ENCODE data around the gene ME3.
"Not testable (repeated sequence)": the region's sequence is repeated elsewhere in the genome, so short reads cannot be mapped to it uniquely, and the experiment has no call there.

The ME3 gene

GRCh38 chr11:86538223-86538548, 134.2 kb downstream of the ME3 start:
- no peak for DNase-seq (ENCODE audit: low read depth, low spot score)
- TF ChIP-seq, protein P1, sequence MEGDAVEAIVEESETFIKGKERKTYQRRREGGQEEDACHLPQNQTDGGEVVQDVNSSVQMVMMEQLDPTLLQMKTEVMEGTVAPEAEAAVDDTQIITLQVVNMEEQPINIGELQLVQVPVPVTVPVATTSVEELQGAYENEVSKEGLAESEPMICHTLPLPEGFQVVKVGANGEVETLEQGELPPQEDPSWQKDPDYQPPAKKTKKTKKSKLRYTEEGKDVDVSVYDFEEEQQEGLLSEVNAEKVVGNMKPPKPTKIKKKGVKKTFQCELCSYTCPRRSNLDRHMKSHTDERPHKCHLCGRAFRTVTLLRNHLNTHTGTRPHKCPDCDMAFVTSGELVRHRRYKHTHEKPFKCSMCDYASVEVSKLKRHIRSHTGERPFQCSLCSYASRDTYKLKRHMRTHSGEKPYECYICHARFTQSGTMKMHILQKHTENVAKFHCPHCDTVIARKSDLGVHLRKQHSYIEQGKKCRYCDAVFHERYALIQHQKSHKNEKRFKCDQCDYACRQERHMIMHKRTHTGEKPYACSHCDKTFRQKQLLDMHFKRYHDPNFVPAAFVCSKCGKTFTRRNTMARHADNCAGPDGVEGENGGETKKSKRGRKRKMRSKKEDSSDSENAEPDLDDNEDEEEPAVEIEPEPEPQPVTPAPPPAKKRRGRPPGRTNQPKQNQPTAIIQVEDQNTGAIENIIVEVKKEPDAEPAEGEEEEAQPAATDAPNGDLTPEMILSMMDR (IDR thresholded peaks at IDR 0.05; ENCODE audit: insufficient read depth, low read length, missing control alignments), result no peak
- H3K4me3 ChIP-seq (ENCODE audit: low read depth, low read length), result no peak overlapping the region
- ChIA-PET CTCF (no interaction called here), POLR2A (no interaction called here)

GRCh38 chr11:86537541-86538222, 134.7 kb downstream of the ME3 start:
- no peak overlapping the region for H3K4me3 ChIP-seq (ENCODE audit: low read depth, low read length)
- ChIA-PET POLR2A (no interaction called here), CTCF (interaction anchor here (0.6 kb wide), 1 partner anchor 26 kb away, joined by 3 read pairs; no protein-coding TSS in a partner anchor)
- TF ChIP-seq, protein P1 (IDR thresholded peaks at IDR 0.05; ENCODE audit: insufficient read depth, low read length, missing control alignments), result peak; percentile 15
- DNase-seq (ENCODE audit: low read depth, low spot score), result no peak

- ChIA-PET POLR2A (no interaction called here), CTCF (no interaction called here)
- H3K4me3 ChIP-seq (ENCODE audit: low read depth, low read length), result no peak overlapping the region
- TF ChIP-seq, protein P1 (IDR thresholded peaks at IDR 0.05; ENCODE audit: insufficient read depth, low read length, missing control alignments), result no peak
- no peak for DNase-seq (ENCODE audit: low read depth, low spot score)
Observed at GRCh38 chr11:86535773-86536172, 136.6 kb downstream of the ME3 start.

GRCh38 chr11:86524620-86525352, 147.6 kb downstream of the ME3 start:
- TF ChIP-seq, protein P1 (IDR thresholded peaks at IDR 0.05; ENCODE audit: insufficient read depth, low read length, missing control alignments), result no peak
- CTCF ChIA-PET, result interaction anchor here (0.7 kb wide), 1 partner anchor 10 kb away, joined by 4 read pairs; no protein-coding TSS in a partner anchor
- H3K4me3 ChIP-seq (ENCODE audit: low read depth, low read length), result no peak overlapping the region
- POLR2A ChIA-PET, result interaction anchor here (0.7 to 1.3 kb wide), 3 partner anchors 41 to 1855 kb away, joined by 3 to 9 read pairs (median 3); no protein-coding TSS in a partner anchor
- DNase-seq (ENCODE audit: low read depth, low spot score), result no peak

GRCh38 chr11:86523738-86524619, 148.4 kb downstream of the ME3 start:
- TF ChIP-seq, protein P1 (IDR thresholded peaks at IDR 0.05; ENCODE audit: insufficient read depth, low read length, missing control alignments), result no peak
- ChIA-PET POLR2A (interaction anchor here (0.7 to 1.3 kb wide), 3 partner anchors 40 to 1856 kb away, joined by 3 to 9 read pairs (median 3); no protein-coding TSS in a partner anchor), CTCF (interaction anchor here (0.7 to 1.1 kb wide), 4 partner anchors 9 to 286 kb away, joined by 3 to 4 read pairs (median 4); no protein-coding TSS in a partner anchor)
- peak; percentile 92 for DNase-seq (ENCODE audit: low read depth, low spot score)
- no peak overlapping the region for H3K4me3 ChIP-seq (ENCODE audit: low read depth, low read length)

DNA sequence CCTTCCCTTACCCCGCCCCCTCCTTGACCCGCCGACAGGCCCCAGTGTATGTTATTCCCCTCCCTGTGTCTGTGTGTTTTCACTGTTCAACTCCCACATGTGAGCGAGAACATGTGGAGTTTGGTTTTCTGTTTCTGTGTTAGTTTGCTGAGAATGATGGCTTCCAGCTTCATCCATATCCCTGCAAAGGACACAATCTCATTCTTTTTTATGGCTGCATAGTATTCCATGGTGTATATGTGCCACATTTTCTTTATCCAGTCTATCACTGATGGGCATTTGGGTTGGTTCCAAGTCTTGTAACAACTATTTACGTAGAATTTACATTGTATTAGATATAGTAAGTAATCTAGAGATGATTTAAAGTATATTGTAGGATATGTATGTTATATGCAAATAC, 149.9 kb downstream of the ME3 start:
- H3K4me3 ChIP-seq (ENCODE audit: low read depth, low read length); POLR2A ChIA-PET; DNase-seq (ENCODE audit: low read depth, low spot score); CTCF ChIA-PET: not testable (repeated sequence)

Measured in AG04449 (cell line).